GM23248 (cell line): Measurements from ENCODE around the gene CCDC187.

Experiments
- EZH2 ChIP-seq: fragments of 200-600 bp; sonication (generic); IDR thresholded peaks from 2 replicates; pipeline ENCODE4 v1.6.1; 2018; ENCODE audit warnings: antibody characterized with exemption, mild to moderate bottlenecking; ENCODE audit not compliant: insufficient read depth, poor library complexity, severe bottlenecking
- EZH2phosphoT487 ChIP-seq: fragments of 200-600 bp; sonication (generic); IDR thresholded peaks from 2 replicates; pipeline ENCODE4 v1.6.1; 2018; ENCODE audit warnings: antibody characterized with exemption, moderate library complexity, mild to moderate bottlenecking, low read depth; ENCODE audit not compliant: insufficient read depth

- TF ChIP-seq EZH2: no peak
- no peak for TF ChIP-seq EZH2phosphoT487
Observed at GRCh38 chr9:136231478-136232297, 72.2 kb downstream of the CCDC187 start.
